Activated CD4-positive, CD25-positive, alpha-beta regulatory T cell treated with anti-CD3 and anti-CD28 coated beads, Interleukin-2, amount 50 U/mL, for 16 hours (primary cell): ENCODE results near the gene SLC8A1.

ENCODE experiments used
- DNase-seq: peaks from one replicate; pipeline ENCODE4 v3.0.0-alpha.2; 2020; ENCODE audit warnings: low read depth, low spot score

The SLC8A1 gene

DNA sequence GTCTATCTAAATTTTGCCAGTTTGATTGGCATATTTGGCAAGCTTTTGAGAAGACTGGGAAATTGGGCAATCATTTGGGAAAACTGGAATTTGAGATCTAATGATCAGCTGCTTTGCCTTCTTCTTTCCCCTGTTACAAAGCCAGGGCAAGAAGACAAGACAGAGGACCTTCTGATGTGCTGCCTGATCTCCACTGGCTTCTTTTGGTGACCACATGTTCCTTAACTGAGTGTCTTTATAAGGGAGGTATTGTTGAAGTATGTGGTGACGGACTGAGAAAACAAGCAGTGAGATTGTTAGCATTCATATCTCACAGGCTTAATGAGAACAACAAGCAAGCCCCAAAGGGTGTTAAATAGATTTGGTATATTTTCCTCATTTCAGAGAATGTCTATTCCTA is 175.8 kb downstream of the SLC8A1 start:
- no peak for DNase-seq

DNA sequence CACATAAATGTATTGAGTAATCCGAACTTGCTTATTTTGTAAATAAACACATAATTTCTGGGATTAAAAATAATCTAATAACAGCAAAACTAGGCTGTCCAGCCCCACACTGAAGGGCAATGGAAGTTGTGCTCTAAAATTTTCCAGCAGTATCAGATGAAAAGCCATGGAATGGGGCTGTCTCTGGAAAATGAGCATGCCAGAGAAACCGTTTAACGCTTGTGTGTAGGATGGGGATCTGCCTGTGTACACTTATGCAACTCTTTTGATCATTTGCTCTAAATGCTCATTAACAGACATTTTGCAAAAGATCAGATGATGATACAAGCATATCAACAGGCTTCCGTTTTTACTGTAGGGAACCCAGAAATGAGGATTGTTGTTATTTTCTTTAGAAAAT is 177.6 kb downstream of the SLC8A1 start:
- DNase-seq, result no peak

DNA sequence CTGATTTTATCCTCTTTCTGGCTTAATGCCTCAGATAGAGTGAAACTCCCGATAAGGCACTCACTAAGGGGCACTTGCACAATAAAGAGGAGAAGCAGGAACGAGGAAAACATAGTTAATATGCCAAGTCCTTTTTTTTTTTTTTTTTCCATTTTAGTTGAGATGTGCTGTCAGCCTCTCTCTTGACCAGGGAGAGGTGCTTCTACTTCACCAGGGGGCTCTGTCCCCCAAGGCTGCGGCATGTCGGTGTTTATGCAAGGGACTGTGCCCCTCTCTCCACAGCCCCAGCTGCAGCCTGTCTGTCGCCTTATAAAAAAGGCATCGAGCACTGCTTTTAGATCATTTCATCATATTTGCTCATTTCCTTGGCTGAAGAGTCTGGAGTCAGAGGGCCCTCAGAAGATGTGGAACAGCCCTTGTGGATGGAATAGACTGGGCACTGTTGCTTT is 178.1 kb downstream of the SLC8A1 start:
- DNase-seq, result no peak

DNA sequence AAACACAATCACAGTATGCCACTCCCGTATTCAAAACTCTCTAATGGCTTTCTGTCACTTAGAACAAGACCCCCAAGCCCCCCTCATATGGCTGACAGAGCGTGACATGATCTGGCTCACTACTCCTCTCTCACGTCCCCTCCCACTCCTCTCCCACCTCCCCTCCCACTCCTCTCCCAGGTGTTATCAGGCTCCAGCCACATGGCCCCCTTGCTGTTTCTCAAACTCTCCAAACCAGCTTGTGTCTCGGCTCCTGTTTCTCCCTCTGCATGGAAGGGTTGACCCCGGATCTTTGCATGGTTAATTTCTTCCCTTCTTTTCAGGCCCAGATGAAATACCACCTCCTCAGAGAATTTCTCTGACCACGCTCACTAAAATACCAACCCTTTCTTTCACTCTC is 180.8 kb downstream of the SLC8A1 start:
- no peak for DNase-seq

DNA sequence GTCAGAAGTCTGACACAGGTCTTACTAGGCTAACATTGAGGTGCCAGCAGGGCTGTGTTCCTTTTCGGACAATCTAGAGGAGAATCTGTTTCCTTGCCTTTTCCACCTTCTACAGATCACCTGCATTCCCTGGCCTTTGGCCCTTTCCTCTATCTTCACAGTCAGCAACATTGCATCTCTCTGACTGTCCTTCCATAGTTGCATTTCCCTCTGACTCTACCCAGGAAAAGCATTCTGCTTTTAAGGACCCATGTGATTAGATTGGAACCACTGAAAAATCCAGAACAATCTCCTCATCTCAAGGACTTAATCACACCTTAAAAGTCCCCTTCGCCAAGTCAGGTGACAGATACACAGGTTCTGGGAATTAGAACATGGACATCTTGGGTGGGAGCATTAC is 181.5 kb downstream of the SLC8A1 start:
- DNase-seq, result no peak

DNA sequence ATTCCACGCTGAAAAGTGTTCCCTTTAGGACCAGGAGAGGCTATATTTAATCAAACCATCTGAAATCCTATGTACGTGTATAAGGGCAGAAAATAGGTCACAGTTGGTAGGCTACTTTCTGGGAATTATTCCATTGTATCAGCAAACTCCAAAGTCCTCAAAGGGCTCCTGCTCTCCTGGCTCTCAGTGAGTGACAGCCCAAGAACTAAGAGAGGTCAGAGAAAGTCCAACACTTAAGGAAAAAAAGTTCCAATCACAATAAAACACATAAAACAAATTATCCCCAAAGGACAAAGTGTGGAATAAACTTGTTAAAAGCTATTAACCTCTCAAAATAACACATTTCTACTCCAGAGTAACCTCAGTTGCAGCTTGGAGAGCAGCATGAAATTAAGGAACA is 183.3 kb downstream of the SLC8A1 start:
- no peak for DNase-seq

DNA sequence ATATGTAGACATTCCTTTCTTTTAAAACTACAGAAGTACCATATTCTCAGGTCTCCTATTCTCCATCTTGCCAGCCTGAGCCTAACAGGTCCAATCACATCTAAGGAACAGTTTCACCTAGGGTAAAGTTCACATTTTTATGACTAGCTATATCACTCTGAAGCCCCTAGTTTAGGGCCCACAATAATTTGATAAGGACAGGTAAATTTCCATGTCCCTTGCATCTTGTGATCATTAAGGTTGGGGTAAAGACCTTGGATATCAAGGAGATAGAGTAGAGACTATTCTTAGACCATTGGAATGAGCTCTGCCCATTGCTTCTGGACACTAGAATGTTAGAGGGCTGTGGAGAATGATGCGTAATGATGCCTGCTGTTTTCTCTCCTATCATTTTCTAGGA is 185.7 kb downstream of the SLC8A1 start:
- DNase-seq, result no peak

DNA sequence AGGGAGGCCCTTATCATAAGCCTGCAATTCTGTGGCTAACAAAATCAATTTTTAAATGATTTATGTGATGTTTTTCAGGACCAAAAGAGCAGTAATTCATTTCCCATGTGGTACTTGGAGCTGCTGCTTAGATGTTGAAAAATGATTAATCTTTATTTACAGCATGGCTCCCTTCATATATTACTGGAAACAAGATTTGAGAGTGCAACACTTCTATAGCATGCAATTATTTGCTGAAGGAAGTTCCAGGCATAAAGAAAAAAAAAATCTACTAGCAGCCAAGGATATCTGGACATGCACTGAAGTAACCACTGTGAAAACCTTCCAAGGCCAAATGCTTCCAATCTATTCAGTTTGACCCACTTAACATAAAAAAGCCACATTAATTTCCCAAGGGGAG is 186.3 kb downstream of the SLC8A1 start:
- no peak for DNase-seq

DNA sequence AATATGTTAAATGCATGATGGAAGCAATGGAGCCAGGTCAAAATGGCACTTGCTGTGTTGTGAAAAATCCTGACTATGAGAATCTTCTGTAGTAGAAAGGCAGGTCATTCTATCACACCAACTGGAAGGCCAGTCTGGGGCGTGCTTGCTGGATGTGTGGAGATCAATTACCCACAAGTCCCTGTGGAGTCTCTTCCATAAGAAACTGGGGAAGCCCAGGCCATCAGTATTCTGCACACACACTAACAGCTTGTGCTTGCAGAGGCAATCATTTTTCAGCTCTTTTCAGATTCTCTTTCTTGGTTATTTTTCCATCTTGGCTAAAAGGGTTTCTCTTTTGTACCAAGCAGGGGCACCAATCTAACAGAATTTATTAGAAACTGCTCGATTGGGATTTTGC is 190.8 kb downstream of the SLC8A1 start:
- DNase-seq, result no peak

DNA sequence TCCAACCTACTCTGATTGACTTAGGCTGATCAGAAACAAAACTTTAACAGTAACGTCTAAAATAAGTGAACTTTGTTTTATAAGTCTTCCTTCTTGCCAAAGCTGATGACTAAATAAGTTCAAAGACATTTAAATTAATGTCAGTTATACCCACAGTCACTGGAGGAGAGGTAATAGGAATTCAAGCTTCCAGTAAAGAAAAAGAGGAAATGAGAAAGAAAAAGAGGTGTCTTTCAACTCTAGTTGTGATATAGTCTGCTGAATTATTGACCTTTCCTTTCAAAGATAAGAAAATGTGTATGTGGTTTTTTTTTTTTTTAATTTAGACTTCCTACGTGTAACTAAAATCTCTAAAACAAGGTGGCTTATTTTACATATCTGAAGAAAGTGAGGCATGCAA is 191.5 kb downstream of the SLC8A1 start:
- DNase-seq, result no peak

DNA sequence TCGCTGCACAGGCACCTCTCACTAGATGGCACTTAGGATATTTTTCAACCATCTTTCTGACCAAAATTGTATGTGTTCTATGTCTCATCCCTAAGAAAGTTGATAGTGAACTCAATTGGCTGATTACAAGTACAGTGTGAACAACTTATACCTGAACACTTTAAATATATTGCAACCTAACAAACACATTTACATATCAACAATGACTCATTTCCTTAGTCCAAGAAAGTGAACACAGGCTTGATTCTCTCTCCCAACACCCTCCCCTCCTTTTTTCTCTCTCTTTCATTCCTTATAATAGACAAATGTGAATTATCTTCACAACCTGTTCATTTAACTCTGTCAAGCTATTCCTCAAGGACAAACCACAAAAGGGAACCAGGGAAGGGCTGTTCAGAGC is 192.0 kb downstream of the SLC8A1 start:
- no peak for DNase-seq

DNA sequence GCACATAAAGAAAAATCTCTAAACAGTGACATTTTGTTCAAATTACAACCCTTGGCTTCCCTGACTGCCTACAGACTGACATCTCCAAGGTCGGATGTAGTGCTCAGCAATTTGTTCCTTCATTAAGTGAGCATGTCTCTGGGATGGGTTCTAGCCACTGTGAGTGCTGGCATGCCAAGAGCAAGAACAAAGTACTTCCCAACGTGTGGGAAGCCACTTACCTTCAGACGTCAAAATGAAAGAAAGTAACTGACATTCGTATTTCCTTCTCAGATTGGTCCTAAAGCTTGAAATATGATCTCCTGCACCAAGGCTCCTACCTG is 193.8 kb downstream of the SLC8A1 start:
- no peak for DNase-seq

DNA sequence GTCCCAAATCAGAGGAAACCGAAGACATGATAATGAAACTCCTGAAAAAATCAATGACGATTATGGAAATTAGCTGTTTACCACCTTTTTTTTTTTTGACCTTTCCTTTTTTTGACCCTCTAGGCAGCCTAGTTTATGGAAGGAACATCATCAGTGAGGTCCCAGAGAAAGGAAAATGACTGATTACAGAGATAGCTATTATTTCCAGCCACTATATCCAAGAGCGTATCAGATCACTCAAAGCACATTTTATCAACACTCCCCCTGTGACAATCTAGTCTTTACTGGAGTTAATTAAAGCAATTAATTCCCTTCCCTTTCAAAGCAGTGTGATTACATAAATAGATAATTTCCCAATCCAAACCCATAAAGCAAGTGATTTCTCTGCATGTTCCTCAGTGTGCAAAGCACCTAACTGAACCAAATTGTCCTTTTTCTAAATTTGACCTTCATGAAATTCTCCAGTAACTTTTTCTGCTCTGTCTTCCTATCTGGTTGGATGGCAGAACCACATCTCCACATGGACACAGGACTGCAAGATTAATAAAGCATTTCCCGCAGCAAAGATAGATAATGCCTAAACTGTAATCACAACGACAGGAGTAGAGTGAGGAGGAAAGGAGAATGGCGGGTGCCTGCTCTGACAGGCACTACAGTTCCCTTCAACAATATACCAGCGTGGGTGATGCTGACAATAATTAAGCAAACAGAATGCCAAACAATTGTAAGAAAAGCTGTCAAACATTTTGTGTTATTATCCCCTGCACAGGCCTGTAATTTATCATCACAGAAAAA is 194.4 kb downstream of the SLC8A1 start:
- no peak for DNase-seq

DNA sequence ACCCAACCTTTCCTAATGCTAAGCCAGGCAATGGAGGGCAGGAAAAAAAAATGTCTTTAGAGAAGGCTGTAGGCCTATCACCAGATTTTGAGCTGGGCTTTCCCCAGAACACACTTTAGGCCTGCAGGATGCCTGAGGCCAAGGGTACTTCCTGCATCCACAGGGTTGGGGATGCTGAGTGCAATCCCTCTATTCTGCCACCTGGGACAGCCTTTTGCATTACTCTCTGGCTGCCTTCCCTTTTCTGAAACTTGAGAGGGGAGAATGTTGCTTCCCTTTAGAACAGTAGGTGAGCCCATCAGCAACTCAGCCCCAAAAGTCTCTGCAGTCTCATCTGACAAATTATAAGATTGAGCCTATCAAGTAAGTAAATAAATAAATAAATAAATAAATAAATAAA is 195.2 kb downstream of the SLC8A1 start:
- no peak for DNase-seq

DNA sequence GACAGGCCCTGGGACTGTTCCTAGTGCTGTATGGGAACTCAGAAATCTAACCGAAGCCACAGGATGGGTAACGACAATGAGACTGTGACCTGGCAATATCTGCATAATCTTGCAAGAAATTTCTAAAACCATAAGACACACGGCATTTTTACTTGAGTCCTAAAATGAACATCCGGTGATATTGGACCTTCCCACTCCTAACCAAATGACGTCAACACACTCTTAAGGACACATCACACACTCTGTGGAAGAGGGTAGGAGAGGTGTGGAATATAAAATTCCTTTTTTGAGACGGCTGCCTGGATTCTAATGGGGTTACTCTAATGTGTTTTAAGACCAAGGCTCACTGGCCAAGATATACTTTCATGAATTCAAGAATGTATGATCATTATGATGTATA is 195.9 kb downstream of the SLC8A1 start:
- no peak for DNase-seq

DNA sequence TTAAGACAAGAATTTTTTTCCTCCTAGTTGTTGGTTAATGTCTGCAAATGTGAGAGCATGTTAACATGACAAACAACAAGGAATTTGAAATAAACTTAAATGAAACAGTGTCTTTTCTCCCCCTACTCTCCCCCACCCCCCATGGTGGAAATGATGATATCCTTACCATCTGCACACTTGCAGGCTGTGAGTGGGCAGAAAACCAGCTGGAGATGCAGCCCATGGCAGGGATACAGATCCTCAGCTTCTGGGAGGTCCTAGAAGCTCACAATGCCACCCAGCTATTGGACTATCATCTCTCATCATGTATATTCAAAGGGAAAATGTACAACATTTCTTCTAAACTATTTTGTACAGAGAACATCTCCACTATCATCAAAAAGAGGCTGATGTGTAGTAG is 196.8 kb downstream of the SLC8A1 start:
- DNase-seq, result no peak

DNA sequence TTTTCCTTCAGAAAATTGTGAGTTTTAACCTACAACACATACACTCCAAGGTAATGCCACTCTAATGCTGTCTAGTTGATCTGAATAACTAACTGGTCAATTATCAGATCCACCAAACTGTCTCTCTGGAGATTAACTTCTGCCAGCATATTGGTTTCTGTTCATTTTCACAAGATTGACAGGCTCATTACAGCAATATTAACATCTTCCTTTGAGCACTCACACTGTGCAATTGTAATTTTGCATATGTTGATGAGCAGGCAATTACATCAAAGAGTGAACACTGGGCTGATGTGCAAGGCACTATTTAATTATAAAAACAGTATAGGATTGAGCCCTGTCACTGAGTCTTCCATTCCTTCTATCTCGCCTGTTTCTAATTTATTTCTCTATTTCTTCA is 197.3 kb downstream of the SLC8A1 start:
- no peak for DNase-seq

DNA sequence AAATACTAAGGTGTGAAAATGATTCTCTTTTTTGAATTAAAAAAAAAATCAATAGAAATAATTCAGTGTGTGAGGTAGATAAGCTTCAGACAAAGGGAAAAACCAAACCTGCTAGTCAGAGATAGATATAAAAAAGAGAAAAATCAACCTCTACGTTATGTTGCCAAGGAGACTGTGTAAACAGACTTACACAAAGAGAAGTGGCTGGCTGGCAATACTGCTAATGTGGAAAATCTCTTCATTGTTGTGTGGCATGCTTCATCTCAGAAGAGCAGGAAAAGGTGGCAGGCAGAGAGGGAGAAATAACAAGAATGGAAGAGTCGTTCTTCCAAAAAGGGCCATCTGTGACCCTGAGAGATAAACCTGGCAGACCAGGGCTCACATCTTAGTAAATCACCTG is 200.8 kb downstream of the SLC8A1 start:
- no peak for DNase-seq

DNA sequence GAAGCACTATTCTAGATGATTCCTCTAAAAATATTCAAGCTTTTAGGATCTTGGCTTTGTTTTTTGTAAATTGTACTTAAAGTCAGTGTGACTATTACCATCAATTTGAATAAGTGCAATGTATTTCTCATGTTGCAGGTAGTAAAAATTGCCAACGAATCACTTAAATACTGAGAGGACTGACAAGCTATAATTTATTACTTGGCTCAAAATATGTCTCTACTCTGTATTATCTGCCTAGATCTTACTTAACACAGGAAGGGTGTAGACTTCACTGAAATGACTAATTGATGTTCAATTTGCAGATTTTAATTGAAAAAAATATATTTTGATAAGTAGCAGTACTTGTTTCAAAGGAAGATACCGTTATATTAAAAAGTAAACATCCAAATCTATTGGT is 202.3 kb downstream of the SLC8A1 start:
- no peak for DNase-seq

DNA sequence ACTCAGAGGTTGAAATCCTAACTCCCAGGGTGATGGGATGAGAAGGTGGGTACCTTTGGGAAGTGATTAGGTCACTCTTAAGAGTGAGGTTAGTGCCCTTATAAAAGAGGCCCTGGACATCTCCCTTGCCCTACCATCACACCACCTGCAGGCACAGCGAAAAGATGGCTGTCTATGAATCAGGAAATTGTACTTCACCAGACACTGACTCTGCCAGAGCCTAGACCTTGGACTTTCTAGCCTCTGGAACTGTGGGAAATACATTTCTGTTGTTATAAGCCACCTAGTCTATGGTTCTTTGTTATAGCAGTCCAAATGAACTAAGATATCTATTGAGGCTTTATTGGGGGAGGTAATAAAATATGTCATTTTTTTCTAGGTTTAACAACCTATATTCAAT is 203.6 kb downstream of the SLC8A1 start:
- DNase-seq, result no peak

DNA sequence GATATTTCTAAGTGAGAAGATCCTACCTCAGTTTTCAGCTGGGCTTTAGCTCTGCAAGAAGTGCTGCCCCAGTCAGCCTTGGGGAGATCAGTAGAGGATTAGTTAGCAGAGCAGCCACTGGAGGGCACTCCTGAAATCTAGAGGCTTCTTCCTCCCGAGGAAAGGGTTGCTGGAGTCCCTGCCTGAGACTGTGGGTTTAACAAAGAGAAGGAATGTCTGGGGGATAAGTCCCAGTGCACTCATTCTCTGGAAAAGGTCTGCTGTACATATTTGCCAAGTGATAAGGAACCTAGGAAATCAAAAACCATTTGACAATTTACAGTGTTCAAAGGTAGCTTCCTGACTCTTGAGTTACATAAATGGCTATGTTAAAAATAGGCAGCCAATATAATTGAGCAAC is 207.2 kb downstream of the SLC8A1 start:
- DNase-seq, result no peak

DNA sequence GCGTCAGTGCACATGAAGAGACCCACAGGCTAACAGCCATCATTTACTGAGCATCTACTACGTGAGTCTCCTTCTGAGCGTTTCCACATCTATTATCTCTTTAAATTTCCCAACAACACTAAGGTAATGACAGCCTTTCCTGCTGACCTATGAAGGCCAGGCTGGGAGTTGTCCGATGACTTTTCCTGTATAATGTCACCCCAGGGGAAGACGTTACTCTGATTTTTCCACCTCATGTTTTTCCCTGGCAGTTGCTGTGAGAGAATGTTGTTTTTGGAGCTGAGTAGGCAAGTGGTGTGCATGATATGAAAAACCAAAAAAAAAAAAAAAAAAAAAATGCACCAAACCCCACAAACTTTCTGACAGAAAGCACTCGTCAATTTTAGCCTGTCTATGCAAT is 207.6 kb downstream of the SLC8A1 start:
- no peak for DNase-seq

DNA sequence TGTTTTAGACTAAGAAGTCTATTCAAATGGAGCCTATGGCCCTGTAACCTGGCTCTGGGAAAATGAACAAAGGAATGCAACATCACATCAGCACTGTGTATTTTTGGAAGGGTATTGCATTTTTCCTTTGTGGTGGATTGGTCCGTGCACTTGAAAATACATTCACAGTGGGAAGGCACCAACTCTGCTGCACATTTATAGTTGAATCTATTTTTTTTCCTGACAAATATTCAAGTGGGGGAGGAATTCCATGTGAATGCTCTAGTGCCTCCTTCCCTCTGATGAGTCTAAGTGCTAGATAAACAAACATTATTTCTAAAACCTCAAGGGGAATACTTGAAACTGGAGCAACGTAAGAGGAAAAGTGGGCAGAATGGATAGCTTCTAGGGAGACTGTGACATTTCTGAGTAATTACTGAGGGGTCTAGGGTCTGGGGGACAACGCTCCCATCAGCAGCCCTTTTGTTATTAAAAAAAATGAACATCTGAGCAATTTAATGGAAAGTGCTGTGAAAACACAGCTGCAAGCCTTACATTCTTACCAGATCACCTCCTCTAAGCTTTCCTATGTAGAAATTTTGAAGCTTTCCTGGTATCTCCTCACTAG is 208.2 kb downstream of the SLC8A1 start:
- DNase-seq, result no peak

DNA sequence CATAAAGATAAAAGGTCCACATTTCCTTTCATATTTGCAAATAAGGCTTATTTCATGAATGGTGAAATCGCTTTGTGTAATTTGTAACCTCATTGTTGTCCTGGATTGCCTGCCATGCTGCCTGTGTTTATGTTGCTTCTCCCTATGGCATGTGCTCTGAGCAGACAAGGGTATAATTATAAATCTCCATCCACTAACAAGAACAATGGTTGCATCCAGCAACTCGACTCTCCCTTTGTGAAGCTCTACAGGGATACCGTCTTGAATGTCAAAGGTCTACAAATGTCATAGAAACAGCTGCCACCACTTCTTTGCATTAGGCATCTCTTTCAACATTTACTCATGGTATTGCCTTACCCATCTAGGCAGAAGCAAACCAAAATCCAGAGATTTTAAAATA is 209.6 kb downstream of the SLC8A1 start:
- DNase-seq, result no peak
